HepG2 (cell line): ENCODE measurements around the gene ADGRG1. TPM values are rescaled to one million over a fixed set of nuclear protein-coding genes. Genes with fewer than 3 reads are reported as not detected.
A peak's percentile ranks its signal among the peaks of the same experiment; 100 is the strongest.

Experiments
- AFF4 ChIP-seq: sonication (generic); formaldehyde crosslinking; IDR thresholded peaks from 2 replicates; pipeline ENCODE4 v1.4.0; 2020; ENCODE audit warnings: missing genetic modification reagents
- CBX1 ChIP-seq: IDR thresholded peaks from one replicate; pipeline ENCODE4 v1.6.1; 2016; ENCODE audit warnings: antibody characterized with exemption, low read depth
- DNMT1 ChIP-seq: sonication (generic); formaldehyde crosslinking; IDR thresholded peaks from 2 replicates; pipeline ENCODE4 v1.5.1; 2020; ENCODE audit warnings: mild to moderate bottlenecking, missing genetic modification reagents
- EEA1 ChIP-seq: sonication (generic); formaldehyde crosslinking; IDR thresholded peaks from 2 replicates; pipeline ENCODE4 v1.5.1; 2020; ENCODE audit warnings: mild to moderate bottlenecking, missing genetic modification reagents, borderline replicate concordance
- FOXA3 ChIP-seq: IDR thresholded peaks from 2 replicates; pipeline ENCODE4 v1.6.1; 2016; ENCODE audit warnings: missing genetic modification reagents, missing compliant biosample characterization
- FOXK2 ChIP-seq: fragments of 450-650 bp; IDR thresholded peaks from 2 replicates; pipeline ENCODE4 v1.6.1; 2016
- HIVEP1 ChIP-seq: sonication (generic); formaldehyde crosslinking; IDR thresholded peaks from 2 replicates; pipeline ENCODE4 v1.4.0; 2020; ENCODE audit warnings: mild to moderate bottlenecking, missing genetic modification reagents
- KDM5B ChIP-seq: sonication (generic); formaldehyde crosslinking; IDR thresholded peaks from 2 replicates; pipeline ENCODE4 v1.4.0; 2020; ENCODE audit warnings: missing genetic modification reagents, mild to moderate bottlenecking, borderline replicate concordance
- NCOA5 ChIP-seq: sonication (generic); formaldehyde crosslinking; IDR thresholded peaks from 2 replicates; pipeline ENCODE4 v1.4.0; 2020; ENCODE audit warnings: missing genetic modification reagents
- NFKBIZ ChIP-seq: IDR thresholded peaks from 2 replicates; pipeline ENCODE4 v1.6.1; 2018; ENCODE audit warnings: missing genetic modification reagents, missing compliant biosample characterization
- PREB ChIP-seq: sonication (generic); formaldehyde crosslinking; IDR thresholded peaks from 2 replicates; pipeline ENCODE4 v1.4.0; 2020; ENCODE audit warnings: missing genetic modification reagents
- SNAI1 ChIP-seq: sonication (generic); formaldehyde crosslinking; IDR thresholded peaks from 2 replicates; pipeline ENCODE4 v1.5.0; 2020; ENCODE audit warnings: mild to moderate bottlenecking, missing genetic modification reagents, borderline replicate concordance
- XRCC5 ChIP-seq: fragments of 200-400 bp; formaldehyde crosslinking; optimal IDR thresholded peaks from 2 replicates; pipeline ENCODE3; 2017; ENCODE audit warnings: mild to moderate bottlenecking, low read length
- ZNF343 ChIP-seq: sonication (generic); formaldehyde crosslinking; IDR thresholded peaks from 2 replicates; pipeline ENCODE4 v1.4.0; 2020; ENCODE audit warnings: mild to moderate bottlenecking, missing genetic modification reagents
- ZNF644 ChIP-seq: IDR thresholded peaks from 2 replicates; pipeline ENCODE4 v1.6.1; 2016; ENCODE audit warnings: low read depth
- ZNF646 ChIP-seq: sonication (generic); formaldehyde crosslinking; IDR thresholded peaks from 2 replicates; pipeline ENCODE4 v1.9.0; 2021; ENCODE audit warnings: mild to moderate bottlenecking, missing genetic modification reagents
- ZUFSP ChIP-seq: sonication (generic); formaldehyde crosslinking; IDR thresholded peaks from 2 replicates; pipeline ENCODE4 v1.9.0; 2021; ENCODE audit warnings: missing genetic modification reagents, mild to moderate bottlenecking, borderline replicate concordance
- polyA plus RNA-seq, 8 experiments: library from polyadenylated mRNA; depleted of rRNA in 3 of 8; stranded (reverse) in 7 of 8; unstranded in 1 of 8; fragments of >200 nt; fragmentation: Illumina TruSeq in 4 of 8; extraction: Trizol in 4 of 8; gene quantifications; 2 replicates each; pipeline versions ENCODE4 v1.2.1 to v1.2.3, GENCODE V29; 2011 to 2016; ENCODE audit warnings: low read depth in 4 of 8, missing spikeins in 1 of 8, mixed read lengths in 1 of 8; ENCODE audit not compliant: insufficient read depth in 1 of 8
- total RNA-seq, 5 experiments: library from RNA; depleted of rRNA; stranded (reverse); fragments of >200 nt; fragmentation: Illumina TruSeq; extraction: Trizol; gene quantifications; 2 replicates each; pipeline ENCODE4 v1.2.3, GENCODE V29; 2016; ENCODE audit warnings: low read depth in 1 of 5

ADGRG1 gene
- total and polyA plus RNA-seq, 2 of the 13 experiments (the other 11 are each of a cell fraction or from before 2014, with no cell fraction given), result 2.7 to 5.9 TPM

GRCh38 chr16:57667526-57668262 is 39.3 kb downstream of the ADGRG1 start (continued):
- TF ChIP-seq ZNF644 (CRISPR knock-in tag) (peak; percentile 56; the same call in 1 of the 2 replicates), XRCC5 (peak; percentile 66), DNMT1 (CRISPR knock-in tag) (peak; percentile 81; the same call in 1 of the 2 replicates), ZNF646 (CRISPR knock-in tag) (no peak), ZNF343 (CRISPR knock-in tag) (peak; percentile 86; the same call in 1 of the 2 replicates), FOXA3 (peak; percentile 84), PREB (CRISPR knock-in tag) (no peak), NFKBIZ (peak; percentile 84; the same call in 1 of the 2 replicates), HIVEP1 (CRISPR knock-in tag) (no peak; the same call in 1 of the 2 replicates), NCOA5 (no peak), FOXK2 (no peak), CBX1 (no peak), SNAI1 (CRISPR knock-in tag) (peak; percentile 85; the same call in 1 of the 2 replicates), KDM5B (CRISPR knock-in tag) (peak; percentile 82; the same call in 1 of the 2 replicates), ZUFSP (CRISPR knock-in tag) (no peak), AFF4 (no peak), EEA1 (no peak)
